AG04449 (cell line): ENCODE data around the gene SLC25A23.
A peak's percentile ranks its signal among the peaks of the same experiment; 100 is the strongest.

ENCODE experiments used
- CTCF ChIA-PET: fragments of 350-600 bp; formaldehyde crosslinking; extraction: SDS; loops from one replicate; lab custom pipeline; 2021; ENCODE audit warnings: antibody characterized with exemption; lab: Yijun Ruan, JAX
- POLR2A ChIA-PET: fragments of 400-600, 350-600 bp; formaldehyde crosslinking; extraction: SDS; loops from one replicate; lab custom pipeline; 2020; ENCODE audit warnings: antibody characterized with exemption, inconsistent platforms; lab: Yijun Ruan, JAX
- DNase-seq: peaks from one replicate; pipeline ENCODE4 v3.0.0-alpha.2; 2010; ENCODE audit warnings: low read depth, low spot score
- H3K4me3 ChIP-seq: 2 replicates; pipeline ENCODE4 v1.5.1; 2011; ENCODE audit warnings: low read depth, mild to moderate bottlenecking, control low read depth, low read length
- CTCF ChIP-seq: IDR thresholded peaks from one replicate; pipeline ENCODE4 v1.5.1; 2011; ENCODE audit warnings: mild to moderate bottlenecking, moderate library complexity, low read length, control low read depth, inconsistent platforms; ENCODE audit not compliant: insufficient read depth; ENCODE audit errors: missing control alignments

The SLC25A23 gene

GRCh38 chr19:6424195-6424938 is 35.2 kb downstream of the SLC25A23 start, which contains the start of gene KHSRP:
TSS of gene KHSRP (minus strand) at chr19:6424811. CDS start at chr19:6424701, 110 bp downstream.
- no peak for TF ChIP-seq CTCF
- CTCF ChIA-PET: no interaction called here
- DNase-seq: no peak
- POLR2A ChIA-PET: interaction anchor here (0.5 to 1.1 kb wide), 5 partner anchors 52 to 444 kb away, joined by 3 to 6 read pairs (median 3); partner anchors contain the start of genes GPR108 and TNFSF9
- peak within 1 kb of the TSS; percentile 90 for H3K4me3 ChIP-seq

GRCh38 chr19:6423499-6424194 is 35.9 kb downstream of the SLC25A23 start:
- ChIA-PET CTCF (no interaction called here), POLR2A (no interaction called here)
- peak; percentile 4 for DNase-seq
- TF ChIP-seq CTCF: no peak
- peak overlapping the region; percentile 90 for H3K4me3 ChIP-seq

GRCh38 chr19:6421075-6422014 is 38.2 kb downstream of the SLC25A23 start:
- CTCF ChIA-PET: interaction anchor here (0.8 to 1.3 kb wide), 6 partner anchors 10 to 453 kb away, joined by 3 to 5 read pairs (median 3); no protein-coding TSS in a partner anchor
- POLR2A ChIA-PET: no interaction called here
- H3K4me3 ChIP-seq: no peak overlapping the region
- no peak for TF ChIP-seq CTCF
- no peak for DNase-seq

GRCh38 chr19:6418562-6418932 is 41.0 kb downstream of the SLC25A23 start:
- DNase-seq: no peak
- H3K4me3 ChIP-seq: no peak overlapping the region
- no peak for TF ChIP-seq CTCF
- ChIA-PET POLR2A (no interaction called here), CTCF (no interaction called here)

- DNase-seq: no peak
- H3K4me3 ChIP-seq: no peak overlapping the region
- peak; percentile 54 for TF ChIP-seq CTCF
- POLR2A ChIA-PET: no interaction called here
- CTCF ChIA-PET: no interaction called here
Measured at GRCh38 chr19:6417713-6418561, 41.7 kb downstream of the SLC25A23 start.
